H1 (cell line): ENCODE measurements around the gene RAI14. TPM values are rescaled to one million over a fixed set of nuclear protein-coding genes. Genes with fewer than 3 reads are reported as not detected.

Experiments used
- ATF3 ChIP-seq: IDR thresholded peaks from 2 replicates; pipeline ENCODE4 v1.6.1; 2011; ENCODE audit warnings: low read depth, mild to moderate bottlenecking, low read length; ENCODE audit not compliant: insufficient read depth
- CHD7 ChIP-seq: fragments of 300-600 bp; sonication (generic); IDR thresholded peaks from 2 replicates; pipeline ENCODE4 v1.7.1; 2012; ENCODE audit warnings: low read length, moderate library complexity, mild to moderate bottlenecking, inconsistent platforms; ENCODE audit not compliant: insufficient replicate concordance
- CTCF ChIP-seq, 3 experiments: IDR thresholded peaks; 1 replicate in 2 of 3; 2 replicates in 1 of 3; pipeline versions ENCODE4 v1.5.1 to v1.6.1; 2011; ENCODE audit warnings: low read length in 3 of 3, mild to moderate bottlenecking in 3 of 3, inconsistent platforms in 2 of 3, low read depth in 1 of 3, moderate library complexity in 1 of 3; ENCODE audit not compliant: insufficient read depth in 1 of 3; ENCODE audit errors: control extremely low read depth in 1 of 3
- MAX ChIP-seq: IDR thresholded peaks from 2 replicates; pipeline ENCODE4 v1.6.1; 2012; ENCODE audit warnings: inconsistent platforms
- PHF8 ChIP-seq: fragments of 200-600 bp; sonication (generic); conservative IDR thresholded peaks from 2 replicates; pipeline ENCODE4 v1.7.1; 2012; ENCODE audit warnings: low read depth, mild to moderate bottlenecking, inconsistent platforms, low read length, moderate library complexity
- SIN3A ChIP-seq, 2 experiments: IDR thresholded peaks in 1 of 2; conservative IDR thresholded peaks in 1 of 2; 2 replicates each; pipeline ENCODE4 v1.6.1; 2011 to 2012; ENCODE audit warnings: low read length in 2 of 2, improper control_type of control experiment in 1 of 2, low read depth in 1 of 2, mild to moderate bottlenecking in 1 of 2
- ZNF274 ChIP-seq: IDR thresholded peaks from 2 replicates; pipeline ENCODE4 v1.7.0; 2012; ENCODE audit warnings: low read length, borderline replicate concordance; ENCODE audit errors: extremely low read depth
- polyA plus RNA-seq, 7 experiments: library from polyadenylated mRNA; depleted of rRNA in 3 of 7; stranded (reverse) in 5 of 7; unstranded in 2 of 7; fragments of >200 nt in 5 of 7; fragments of 200-250 nt in 2 of 7; gene quantifications; 1 replicate in 5 of 7; 2 replicates in 1 of 7; 4 replicates in 1 of 7; pipeline versions ENCODE4 v1.2.1 to v1.2.3, GENCODE V29; 2011 to 2013; ENCODE audit warnings: missing spikeins in 2 of 7, mixed read lengths in 2 of 7
- total RNA-seq: library from RNA; stranded (reverse); fragmentation: NEBNext Ultra II Directional; extraction: Animal tissue kit (Norgen Biotek cat#: 25700); gene quantifications from 2 replicates; pipeline ENCODE4 v1.2.1, GENCODE V29; 2021

The RAI14 gene
- total and polyA plus RNA-seq, 2 of the 8 experiments (the other 6 are each of a cell fraction or from before 2014, with no cell fraction given) = 48.4 to 210 TPM

GRCh38 chr5:34767180-34767579, 111.1 kb downstream of the RAI14 start (continued):
- no peak for TF ChIP-seq CHD7
- TF ChIP-seq ATF3 = no peak
- no peak for TF ChIP-seq SIN3A (conservative IDR thresholded peaks at IDR 0.05 in 1 of 2, IDR thresholded peaks at IDR 0.05 in 1 of 2; ENCODE audit: low read depth in 1 of 2, low read length in 2 of 2)
- TF ChIP-seq CTCF (IDR thresholded peaks at IDR 0.05; ENCODE audit: control extremely low read depth in 1 of 3, insufficient read depth in 1 of 3, low read depth in 1 of 3, low read length in 3 of 3) = no peak
- TF ChIP-seq MAX = 0 out of 2 replicates have a peak, but pooled peaks have one; percentile 13
- no peak for TF ChIP-seq PHF8
- no peak for TF ChIP-seq ZNF274
